ENCODE measurements around the gene ADGRF3. TPM values are rescaled to one million over a fixed set of nuclear protein-coding genes. Genes with fewer than 3 reads are reported as not detected.

ADGRF3 gene
- total and polyA plus RNA-seq, 9 of the 15 experiments (the other 6 are each of a cell fraction or from before 2014, with no cell fraction given), result 0.04 to 0.54 (median 0.16) TPM; not detected in 2

DNA sequence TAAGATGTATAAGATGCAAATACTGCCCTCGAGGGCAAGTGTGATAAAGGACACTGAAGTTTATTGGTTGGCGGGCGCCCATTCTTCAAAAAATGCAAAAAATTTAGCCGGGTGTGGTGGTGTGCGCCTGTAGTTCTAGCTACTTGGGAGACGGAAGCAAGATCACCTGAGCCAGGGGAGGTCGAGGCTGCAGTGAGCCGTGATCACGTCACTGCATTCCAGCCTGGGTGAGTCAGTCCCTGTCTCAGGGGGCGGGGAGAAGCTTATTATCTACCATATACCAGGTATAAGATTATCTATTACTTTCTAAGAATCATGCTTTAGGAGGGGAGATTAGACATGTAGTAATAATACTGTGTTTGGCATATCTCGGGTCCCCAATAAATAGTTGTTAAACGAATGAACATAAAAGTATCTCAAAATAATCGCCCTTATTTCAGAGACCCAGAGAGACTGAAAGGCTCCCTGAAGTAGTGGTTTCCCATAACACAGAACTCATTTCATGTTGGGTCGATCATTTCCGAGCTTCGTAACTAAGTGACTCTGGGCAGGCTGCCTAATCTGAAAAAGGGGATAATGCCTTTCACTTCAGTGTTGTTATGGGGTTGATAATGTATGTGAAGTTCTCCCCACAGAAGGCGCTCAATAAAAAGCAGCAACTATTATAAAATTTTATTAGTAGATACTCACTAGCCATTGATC is 1.9 kb downstream of the ADGRF3 start (continued):
- TF ChIP-seq, protein P1, sequence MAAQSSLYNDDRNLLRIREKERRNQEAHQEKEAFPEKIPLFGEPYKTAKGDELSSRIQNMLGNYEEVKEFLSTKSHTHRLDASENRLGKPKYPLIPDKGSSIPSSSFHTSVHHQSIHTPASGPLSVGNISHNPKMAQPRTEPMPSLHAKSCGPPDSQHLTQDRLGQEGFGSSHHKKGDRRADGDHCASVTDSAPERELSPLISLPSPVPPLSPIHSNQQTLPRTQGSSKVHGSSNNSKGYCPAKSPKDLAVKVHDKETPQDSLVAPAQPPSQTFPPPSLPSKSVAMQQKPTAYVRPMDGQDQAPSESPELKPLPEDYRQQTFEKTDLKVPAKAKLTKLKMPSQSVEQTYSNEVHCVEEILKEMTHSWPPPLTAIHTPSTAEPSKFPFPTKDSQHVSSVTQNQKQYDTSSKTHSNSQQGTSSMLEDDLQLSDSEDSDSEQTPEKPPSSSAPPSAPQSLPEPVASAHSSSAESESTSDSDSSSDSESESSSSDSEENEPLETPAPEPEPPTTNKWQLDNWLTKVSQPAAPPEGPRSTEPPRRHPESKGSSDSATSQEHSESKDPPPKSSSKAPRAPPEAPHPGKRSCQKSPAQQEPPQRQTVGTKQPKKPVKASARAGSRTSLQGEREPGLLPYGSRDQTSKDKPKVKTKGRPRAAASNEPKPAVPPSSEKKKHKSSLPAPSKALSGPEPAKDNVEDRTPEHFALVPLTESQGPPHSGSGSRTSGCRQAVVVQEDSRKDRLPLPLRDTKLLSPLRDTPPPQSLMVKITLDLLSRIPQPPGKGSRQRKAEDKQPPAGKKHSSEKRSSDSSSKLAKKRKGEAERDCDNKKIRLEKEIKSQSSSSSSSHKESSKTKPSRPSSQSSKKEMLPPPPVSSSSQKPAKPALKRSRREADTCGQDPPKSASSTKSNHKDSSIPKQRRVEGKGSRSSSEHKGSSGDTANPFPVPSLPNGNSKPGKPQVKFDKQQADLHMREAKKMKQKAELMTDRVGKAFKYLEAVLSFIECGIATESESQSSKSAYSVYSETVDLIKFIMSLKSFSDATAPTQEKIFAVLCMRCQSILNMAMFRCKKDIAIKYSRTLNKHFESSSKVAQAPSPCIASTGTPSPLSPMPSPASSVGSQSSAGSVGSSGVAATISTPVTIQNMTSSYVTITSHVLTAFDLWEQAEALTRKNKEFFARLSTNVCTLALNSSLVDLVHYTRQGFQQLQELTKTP (IDR thresholded peaks at IDR 0.05; ENCODE audit: low read depth in 1 of 2, partially characterized antibody in 2 of 2), result no peak
- TF ChIP-seq, protein P2, sequence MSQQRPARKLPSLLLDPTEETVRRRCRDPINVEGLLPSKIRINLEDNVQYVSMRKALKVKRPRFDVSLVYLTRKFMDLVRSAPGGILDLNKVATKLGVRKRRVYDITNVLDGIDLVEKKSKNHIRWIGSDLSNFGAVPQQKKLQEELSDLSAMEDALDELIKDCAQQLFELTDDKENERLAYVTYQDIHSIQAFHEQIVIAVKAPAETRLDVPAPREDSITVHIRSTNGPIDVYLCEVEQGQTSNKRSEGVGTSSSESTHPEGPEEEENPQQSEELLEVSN (IDR thresholded peaks at IDR 0.05; ENCODE audit: borderline replicate concordance in 1 of 2, extremely low read depth in 1 of 2, insufficient read depth in 1 of 2, insufficient read length in 1 of 2, low read depth in 1 of 2, low read length in 1 of 2, poor library complexity in 1 of 2, severe bottlenecking in 1 of 2), result peak in 1 of 2 experiments; percentile 30
- peak; percentile 58 for TF ChIP-seq TAL1 (IDR thresholded peaks at IDR 0.05)
- TF ChIP-seq CBX3 (IDR thresholded peaks at IDR 0.05; ENCODE audit: borderline replicate concordance in 1 of 2, low read length in 2 of 2), result no peak
- TF ChIP-seq KDM5B (IDR thresholded peaks at IDR 0.05; ENCODE audit: insufficient replicate concordance, low read depth, low read length), result peak; percentile 14
- TF ChIP-seq ZKSCAN3 (CRISPR knock-in tag; IDR thresholded peaks at IDR 0.05), result no peak
- TF ChIP-seq SMARCE1 (IDR thresholded peaks at IDR 0.05), result peak; percentile 94
- TF ChIP-seq, protein P3, sequence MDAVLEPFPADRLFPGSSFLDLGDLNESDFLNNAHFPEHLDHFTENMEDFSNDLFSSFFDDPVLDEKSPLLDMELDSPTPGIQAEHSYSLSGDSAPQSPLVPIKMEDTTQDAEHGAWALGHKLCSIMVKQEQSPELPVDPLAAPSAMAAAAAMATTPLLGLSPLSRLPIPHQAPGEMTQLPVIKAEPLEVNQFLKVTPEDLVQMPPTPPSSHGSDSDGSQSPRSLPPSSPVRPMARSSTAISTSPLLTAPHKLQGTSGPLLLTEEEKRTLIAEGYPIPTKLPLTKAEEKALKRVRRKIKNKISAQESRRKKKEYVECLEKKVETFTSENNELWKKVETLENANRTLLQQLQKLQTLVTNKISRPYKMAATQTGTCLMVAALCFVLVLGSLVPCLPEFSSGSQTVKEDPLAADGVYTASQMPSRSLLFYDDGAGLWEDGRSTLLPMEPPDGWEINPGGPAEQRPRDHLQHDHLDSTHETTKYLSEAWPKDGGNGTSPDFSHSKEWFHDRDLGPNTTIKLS (IDR thresholded peaks at IDR 0.05; ENCODE audit: borderline replicate concordance, low read depth), result no peak
- no peak for TF ChIP-seq ZNF316 (IDR thresholded peaks at IDR 0.05)
- TF ChIP-seq RCOR1 (IDR thresholded peaks at IDR 0.05; ENCODE audit: borderline replicate concordance in 1 of 2, low read depth in 2 of 2, low read length in 2 of 2), result peak in 1 of 2 experiments; percentile 80; a peak in 1 of 4 replicates
- TF ChIP-seq, protein P4, sequence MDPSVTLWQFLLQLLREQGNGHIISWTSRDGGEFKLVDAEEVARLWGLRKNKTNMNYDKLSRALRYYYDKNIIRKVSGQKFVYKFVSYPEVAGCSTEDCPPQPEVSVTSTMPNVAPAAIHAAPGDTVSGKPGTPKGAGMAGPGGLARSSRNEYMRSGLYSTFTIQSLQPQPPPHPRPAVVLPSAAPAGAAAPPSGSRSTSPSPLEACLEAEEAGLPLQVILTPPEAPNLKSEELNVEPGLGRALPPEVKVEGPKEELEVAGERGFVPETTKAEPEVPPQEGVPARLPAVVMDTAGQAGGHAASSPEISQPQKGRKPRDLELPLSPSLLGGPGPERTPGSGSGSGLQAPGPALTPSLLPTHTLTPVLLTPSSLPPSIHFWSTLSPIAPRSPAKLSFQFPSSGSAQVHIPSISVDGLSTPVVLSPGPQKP (CRISPR knock-in tag; IDR thresholded peaks at IDR 0.05), result no peak
- TF ChIP-seq BHLHE40 (IDR thresholded peaks at IDR 0.05; ENCODE audit: low read length), result peak; percentile 31; the same call in 1 of the 2 replicates
- no peak for TF ChIP-seq DDX20 (tag; IDR thresholded peaks at IDR 0.05; ENCODE audit: low read depth)
